PC-9 (cell line): ENCODE measurements around the gene CDC14C. TPM values are rescaled to one million over a fixed set of nuclear protein-coding genes. Genes with fewer than 3 reads are reported as not detected.

Experiments used
- BruUV-seq: library from RNA; stranded (reverse); fragments of 400-500 nt; replicated peaks from 2 replicates; lab custom pipeline; 2021; lab: Mats Ljungman, UMichigan
- CTCF ChIA-PET: fragments of 300-600 bp; sonication (Branson Sonifier 250); formaldehyde crosslinking; loops from one replicate; lab custom pipeline; 2022; ENCODE audit warnings: antibody characterized with exemption; lab: Charles Lee
- POLR2A ChIA-PET: fragments of 300-600 bp; sonication (Branson Sonifier 250); formaldehyde crosslinking; loops from one replicate; lab custom pipeline; 2022; ENCODE audit warnings: antibody characterized with exemption; ENCODE audit not compliant: unreplicated experiment; lab: Charles Lee
- DNase-seq, 2 experiments: peaks; one replicate each; pipeline versions ENCODE4 v3.0.0 to v3.0.0-alpha.2; 2015 to 2022; ENCODE audit warnings: mixed read lengths in 1 of 2
- H2AFZ ChIP-seq: fragments of 200-600 bp; sonication (generic); 2 replicates; pipeline ENCODE4 v1.8.1; 2017; ENCODE audit warnings: antibody characterized with exemption
- H3F3A ChIP-seq: fragments of 200-600 bp; sonication (generic); 2 replicates; pipeline ENCODE4 v1.8.1; 2017; ENCODE audit warnings: antibody characterized with exemption, mild to moderate bottlenecking, low read depth; ENCODE audit not compliant: insufficient read depth
- H3K27ac ChIP-seq: fragments of 200-600 bp; sonication (generic); 2 replicates; pipeline ENCODE4 v1.6.1; 2016; ENCODE audit warnings: mixed run types
- H3K27me3 ChIP-seq: fragments of 200-600 bp; sonication (generic); 2 replicates; pipeline ENCODE4 v1.6.1; 2016; ENCODE audit warnings: low read depth, mixed run types; ENCODE audit not compliant: insufficient read depth
- H3K36me3 ChIP-seq: fragments of 200-600 bp; sonication (generic); 2 replicates; pipeline ENCODE4 v1.6.1; 2016; ENCODE audit warnings: low read depth, mixed run types
- H3K4me1 ChIP-seq: fragments of 200-600 bp; sonication (generic); replicated peaks from 2 replicates; pipeline ENCODE4 v1.6.1; 2016; ENCODE audit warnings: mixed run types; ENCODE audit not compliant: insufficient read depth
- H3K4me2 ChIP-seq: fragments of 200-600 bp; sonication (generic); 2 replicates; pipeline ENCODE4 v1.6.1; 2017; ENCODE audit warnings: mixed run types
- H3K4me3 ChIP-seq: fragments of 200-600 bp; sonication (generic); 2 replicates; pipeline ENCODE4 v1.6.1; 2016; ENCODE audit warnings: mixed run types
- H3K79me2 ChIP-seq: fragments of 200-600 bp; sonication (generic); 2 replicates; pipeline ENCODE4 v1.6.1; 2017; ENCODE audit warnings: low read depth, mixed run types
- H3K9me2 ChIP-seq: fragments of 200-600 bp; sonication (generic); 2 replicates; pipeline ENCODE4 v1.8.1; 2017; ENCODE audit warnings: mild to moderate bottlenecking; ENCODE audit not compliant: insufficient read depth
- H3K9me3 ChIP-seq: fragments of 200-600 bp; sonication (generic); 2 replicates; pipeline ENCODE4 v1.8.1; 2016; ENCODE audit warnings: low read depth; ENCODE audit not compliant: insufficient read depth
- H4K20me1 ChIP-seq: fragments of 200-600 bp; sonication (generic); 2 replicates; pipeline ENCODE4 v1.8.1; 2017; ENCODE audit not compliant: insufficient read depth
- CTCF ChIP-seq: fragments of 200-600 bp; sonication (generic); conservative IDR thresholded peaks from 2 replicates; pipeline ENCODE4 v1.6.1; 2017; ENCODE audit warnings: mixed run types, antibody characterized with exemption, mild to moderate bottlenecking, moderate library complexity
- EZH2 ChIP-seq: fragments of 200-600 bp; sonication (generic); IDR thresholded peaks from 2 replicates; pipeline ENCODE4 v1.8.0; 2017; ENCODE audit warnings: antibody characterized with exemption, low read depth
- intact Hi-C: fragments of 100-400 bp; cut with micrococcal nuclease; formaldehyde crosslinking; loops from one replicate; pipeline ENCODE4 v1.10.0; 2022; ENCODE audit not compliant: unreplicated experiment
- total RNA-seq: library from RNA; stranded (reverse); gene quantifications from 2 replicates; pipeline ENCODE4 v1.2.3, GENCODE V29; 2021

CDC14C gene
- total RNA-seq, 1 experiment from 2014 or later: not detected

GRCh38 chr7:48938539-48939295 is 14.4 kb downstream of the CDC14C start:
- POLR2A ChIA-PET: no interaction called here
- no peak for TF ChIP-seq EZH2
- TF ChIP-seq CTCF: no peak
- no peak for DNase-seq
- Histone ChIP-seq H3K79me2 (no peaks in the 10 kb centered on the region), H3K4me3 (no peak overlapping the region), H4K20me1 (no peaks in the 10 kb centered on the region), H3K36me3 (no peaks in the 10 kb centered on the region), H3K27ac (no peak overlapping the region), H3K4me2 (no peak overlapping the region), H3K27me3 (no peaks in the 10 kb centered on the region), H3K9me2 (no peaks in the 10 kb centered on the region), H3F3A (no peaks in the 10 kb centered on the region), H2AFZ (no peak overlapping the region), H3K4me1 (no peaks in the 10 kb centered on the region), H3K9me3 (no peaks in the 10 kb centered on the region)
- CTCF ChIA-PET: interaction anchor here (0.6 kb wide), 1 partner anchor 23 kb away, joined by 3 read pairs; no protein-coding TSS in a partner anchor
- BruUV-seq: no TSS peak
- intact Hi-C loops: no loop called here

DNA sequence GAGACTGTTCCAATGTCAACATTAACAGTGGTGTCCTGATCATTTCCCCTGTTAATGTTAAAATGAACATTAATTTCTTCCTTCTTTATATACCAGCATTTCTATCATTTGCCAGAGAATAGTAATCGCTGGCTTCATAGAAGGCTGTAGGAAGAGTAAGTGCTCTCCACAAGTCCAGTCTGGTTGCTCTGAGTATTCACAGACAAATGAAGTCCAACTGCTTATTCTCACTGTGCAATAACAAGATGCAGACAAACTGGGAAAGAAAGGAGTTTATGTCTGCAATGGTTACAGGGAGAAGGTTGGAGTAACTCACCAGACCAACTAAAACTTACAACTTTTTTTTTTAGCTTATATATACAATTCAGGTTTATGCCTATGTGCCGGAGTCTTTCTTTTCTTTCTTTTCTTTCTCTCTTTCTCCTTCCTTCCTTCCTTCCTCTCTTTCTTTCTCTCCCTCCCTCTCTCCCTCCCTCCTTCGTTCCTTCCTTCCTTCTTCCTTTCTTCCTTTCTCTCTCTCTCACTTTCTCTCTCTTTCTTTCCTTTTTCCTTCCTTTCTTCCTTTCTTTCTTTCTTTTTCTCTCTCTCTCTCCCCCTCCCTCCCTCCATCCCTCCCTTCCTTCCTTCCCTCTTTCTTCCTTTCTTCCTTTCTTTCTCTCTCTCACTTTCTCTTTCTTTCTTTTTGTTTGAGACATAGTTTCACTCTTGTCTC is 19.1 kb downstream of the CDC14C start:
- H3K27ac ChIP-seq: no peak overlapping the region
- no peak for DNase-seq
- H3K9me3 ChIP-seq: no peaks in the 10 kb centered on the region
- no peaks in the 10 kb centered on the region for H3K4me1 ChIP-seq
- no peaks in the 10 kb centered on the region for H3K9me2 ChIP-seq
- H3K4me2 ChIP-seq: no peak overlapping the region
- no peak overlapping the region for H2AFZ ChIP-seq
- H3K79me2 ChIP-seq: no peaks in the 10 kb centered on the region
- H3F3A ChIP-seq: no peaks in the 10 kb centered on the region
- no peak overlapping the region for H3K4me3 ChIP-seq
- intact Hi-C loops: no loop called here
- no peak for TF ChIP-seq EZH2
- TF ChIP-seq CTCF: no peak
- ChIA-PET CTCF (no interaction called here), POLR2A (no interaction called here)
- BruUV-seq: no TSS peak
- no peaks in the 10 kb centered on the region for H3K27me3 ChIP-seq
- no peaks in the 10 kb centered on the region for H3K36me3 ChIP-seq
- no peaks in the 10 kb centered on the region for H4K20me1 ChIP-seq

DNA sequence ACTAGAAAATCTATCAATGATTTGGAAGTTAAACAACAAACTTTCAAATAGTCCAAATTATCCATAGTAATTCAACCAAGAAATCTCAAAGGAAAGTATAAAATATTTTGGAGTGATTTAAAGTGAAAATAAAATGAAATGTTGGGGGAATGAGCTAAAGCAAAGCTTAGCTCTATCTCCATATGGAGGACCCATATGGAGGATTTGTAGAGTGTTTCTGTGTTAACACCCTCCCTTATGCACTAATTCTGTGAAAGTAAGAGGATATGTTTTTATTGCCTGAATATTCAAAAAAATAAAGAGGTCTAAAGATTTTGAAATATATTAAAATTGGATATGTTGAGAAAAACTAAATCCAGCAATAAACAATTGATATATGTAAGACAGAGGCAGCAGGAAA is 31.6 kb downstream of the CDC14C start:
- Histone ChIP-seq H3F3A (no peaks in the 10 kb centered on the region), H3K36me3 (no peaks in the 10 kb centered on the region), H3K27me3 (0 out of 2 replicates have a peak, but pooled peaks cover 10% of the 10 kb centered on the region), H4K20me1 (0 out of 2 replicates have a peak, but pooled peaks cover 6% of the 10 kb centered on the region), H3K27ac (no peak overlapping the region), H3K9me3 (no peaks in the 10 kb centered on the region), H3K4me3 (no peak overlapping the region), H2AFZ (no peak overlapping the region), H3K4me2 (no peak overlapping the region), H3K79me2 (no peaks in the 10 kb centered on the region), H3K9me2 (no peaks in the 10 kb centered on the region), H3K4me1 (no peaks in the 10 kb centered on the region)
- no TSS peak for BruUV-seq
- CTCF ChIA-PET: no interaction called here
- TF ChIP-seq CTCF: no peak
- TF ChIP-seq EZH2: no peak
- POLR2A ChIA-PET: no interaction called here
- no peak for DNase-seq
- intact Hi-C loops: no loop called here
